GM21717 (cell line): ENCODE measurements around the gene TAF6.

Source experiments
- ATAC-seq: cut with Tn5 transposase; IDR thresholded peaks from one replicate; pipeline ENCODE4 v1.9.1; 2021; ENCODE audit warnings: mild to moderate bottlenecking, moderate library complexity; ENCODE audit not compliant: unreplicated experiment

Gene TAF6

DNA sequence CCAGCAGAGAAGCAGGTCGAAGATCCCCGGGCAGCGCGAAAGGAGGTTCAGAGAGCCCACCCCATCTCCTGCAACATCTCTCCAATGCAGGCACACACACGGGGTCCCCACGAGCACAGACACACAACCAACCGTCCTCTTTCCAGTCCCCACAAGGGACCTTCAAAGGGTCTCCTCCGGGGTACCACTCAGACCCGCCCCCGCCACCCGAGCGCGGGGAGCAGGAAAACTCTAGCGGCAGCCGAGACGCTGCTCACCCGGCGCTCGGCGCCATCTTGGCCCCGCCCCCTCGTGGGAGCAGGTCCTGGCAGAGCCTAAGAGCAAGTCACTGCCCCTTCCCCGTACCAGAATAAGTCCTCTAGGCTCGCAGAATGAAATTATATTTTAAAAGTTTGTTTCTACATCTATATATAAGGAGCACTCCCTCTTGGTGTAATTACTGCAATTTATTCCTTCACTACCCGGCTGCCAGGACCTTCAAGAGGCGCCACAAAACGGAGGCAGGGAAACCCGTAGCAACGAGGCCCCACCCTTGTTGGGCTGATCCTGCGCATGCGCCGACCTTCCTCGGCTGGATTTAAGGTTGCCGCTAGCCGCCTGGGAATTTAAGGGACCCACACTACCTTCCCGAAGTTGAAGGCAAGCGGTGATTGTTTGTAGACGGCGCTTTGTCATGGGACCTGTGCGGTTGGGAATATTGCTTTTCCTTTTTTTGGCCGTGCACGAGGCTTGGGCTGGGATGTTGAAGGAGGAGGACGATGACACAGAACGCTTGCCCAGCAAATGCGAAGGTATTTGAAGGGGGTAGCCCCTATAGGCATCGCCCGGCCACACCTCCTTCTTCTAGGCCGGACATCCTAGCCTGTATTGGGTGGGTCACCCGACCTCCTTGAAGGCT is at the start of gene TAF6, which contains the start of gene CNPY4:
TAF6 (minus strand) TSS at position 287 of the 898 bp plus-strand sequence. CDS start 5,149 bp downstream, outside the sequence.
CNPY4 (plus strand) TSS at position 563 of the 898 bp plus-strand sequence; CDS start at position 674, 111 bp downstream.
- ATAC-seq = peak; percentile 65

DNA sequence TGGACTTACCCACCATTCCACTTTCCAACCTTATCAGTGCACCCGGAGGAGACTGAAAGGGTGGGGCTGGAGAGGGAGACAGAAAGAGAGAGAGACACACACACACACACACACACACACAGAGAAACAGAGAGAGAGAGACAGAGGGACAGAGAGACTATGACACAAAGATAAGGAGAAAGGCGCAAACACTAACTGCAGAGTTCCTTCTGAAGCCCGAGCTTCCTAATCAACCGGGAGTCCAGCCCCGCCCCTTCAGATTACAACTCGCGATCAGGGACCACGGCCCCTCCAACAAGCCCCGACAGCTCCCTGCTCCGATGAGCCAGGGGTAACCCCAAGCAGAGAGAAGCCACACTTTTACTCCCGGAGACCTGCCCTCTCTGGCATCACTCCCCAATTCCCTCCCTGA is 48.8 kb upstream of the TAF6 start:
- ATAC-seq = no peak

DNA sequence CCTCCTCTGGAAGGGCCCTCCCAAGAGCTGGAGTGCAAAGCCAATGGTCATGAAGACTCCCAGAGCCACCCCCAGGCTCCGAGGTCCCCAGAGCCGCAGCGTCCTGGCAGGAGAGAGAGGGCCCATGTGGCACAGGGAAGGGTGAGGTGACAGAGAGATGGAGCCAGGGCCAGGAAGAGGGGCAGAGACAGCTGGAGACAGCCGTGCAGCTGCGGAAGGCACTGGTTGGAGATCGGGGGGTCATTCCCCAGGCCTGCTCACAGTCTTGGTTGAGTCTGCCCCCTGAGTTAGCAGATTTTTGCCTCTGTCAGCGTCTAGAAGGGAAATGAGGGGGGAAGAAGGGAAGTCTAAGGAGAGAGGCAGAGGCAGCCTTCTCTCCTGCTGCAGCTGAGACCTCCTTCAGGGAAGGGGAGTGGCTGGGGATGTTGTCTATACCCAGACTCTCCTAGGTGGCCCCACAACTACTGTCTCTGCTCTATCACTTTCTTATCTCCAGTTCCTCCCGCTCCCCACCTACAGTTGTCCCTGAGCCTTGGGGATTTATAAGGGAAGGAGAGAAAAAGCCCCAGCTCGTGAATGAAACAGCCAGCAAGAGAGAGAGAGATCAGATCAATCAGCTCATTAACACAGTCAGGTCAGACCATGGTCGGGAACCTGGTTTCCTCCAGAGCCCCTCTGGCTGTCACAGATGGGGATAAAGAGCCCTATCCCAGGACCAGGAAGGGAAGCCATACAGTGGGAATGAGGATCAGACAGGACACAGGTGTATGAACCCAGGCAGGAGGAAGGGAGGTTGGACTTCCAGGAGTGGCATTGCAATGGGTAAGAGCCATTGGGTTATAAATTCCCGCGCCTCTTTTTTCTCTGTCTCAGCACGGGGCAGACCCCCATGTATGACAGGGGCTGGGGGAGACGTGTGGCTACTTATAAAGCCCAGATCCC is 48.1 kb upstream of the TAF6 start:
- no peak for ATAC-seq

DNA sequence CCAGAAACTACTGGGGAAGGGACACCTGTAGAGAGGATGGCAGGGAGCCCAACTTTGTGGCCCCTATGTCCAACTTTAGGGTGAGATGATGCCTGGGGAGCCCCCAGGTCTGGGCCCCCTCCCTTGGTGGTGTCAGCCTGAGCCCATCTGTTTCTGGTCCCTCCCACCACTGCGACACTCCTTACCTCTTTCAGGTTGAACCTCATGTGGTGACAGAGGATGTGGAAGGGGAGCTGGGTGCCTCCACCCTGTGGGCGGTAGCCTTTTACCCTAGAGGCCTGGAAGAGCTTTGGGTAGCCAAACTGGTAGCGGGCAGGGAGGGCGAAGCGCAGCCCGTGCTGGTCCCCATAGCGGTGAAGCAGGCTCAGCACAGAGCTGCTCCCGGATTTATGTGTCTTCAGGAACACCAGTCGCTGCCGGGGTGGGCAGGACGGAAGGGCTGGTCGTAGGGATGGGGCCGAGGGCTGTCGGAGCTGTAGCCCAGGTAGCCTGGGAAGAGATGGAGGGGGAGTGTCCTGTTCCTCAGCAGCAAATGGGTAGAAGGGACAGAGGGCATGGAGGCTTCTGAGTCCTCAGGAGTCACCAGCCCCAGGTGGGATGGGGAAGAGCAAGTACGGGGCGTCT is 47.3 kb upstream of the TAF6 start:
- no peak for ATAC-seq

DNA sequence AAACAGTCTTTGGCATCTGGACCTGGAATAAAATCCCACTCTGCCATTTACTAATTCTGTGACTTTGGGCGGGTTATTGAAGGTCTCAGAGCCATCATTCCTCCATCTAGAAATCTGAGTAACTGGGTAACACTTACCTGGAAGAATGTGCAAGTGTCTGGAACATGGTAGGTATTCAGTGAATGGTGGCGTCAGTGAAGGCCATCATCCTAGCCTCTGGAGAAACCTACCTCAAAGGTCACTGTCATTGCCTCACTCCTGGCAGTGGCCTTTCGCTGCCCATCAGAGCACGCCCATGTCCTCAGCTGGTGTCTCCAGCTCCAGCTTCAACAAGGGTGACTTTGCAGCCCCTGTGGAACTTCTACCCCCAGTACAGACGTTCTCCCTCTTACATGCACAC is 44.7 kb upstream of the TAF6 start:
- ATAC-seq = no peak

DNA sequence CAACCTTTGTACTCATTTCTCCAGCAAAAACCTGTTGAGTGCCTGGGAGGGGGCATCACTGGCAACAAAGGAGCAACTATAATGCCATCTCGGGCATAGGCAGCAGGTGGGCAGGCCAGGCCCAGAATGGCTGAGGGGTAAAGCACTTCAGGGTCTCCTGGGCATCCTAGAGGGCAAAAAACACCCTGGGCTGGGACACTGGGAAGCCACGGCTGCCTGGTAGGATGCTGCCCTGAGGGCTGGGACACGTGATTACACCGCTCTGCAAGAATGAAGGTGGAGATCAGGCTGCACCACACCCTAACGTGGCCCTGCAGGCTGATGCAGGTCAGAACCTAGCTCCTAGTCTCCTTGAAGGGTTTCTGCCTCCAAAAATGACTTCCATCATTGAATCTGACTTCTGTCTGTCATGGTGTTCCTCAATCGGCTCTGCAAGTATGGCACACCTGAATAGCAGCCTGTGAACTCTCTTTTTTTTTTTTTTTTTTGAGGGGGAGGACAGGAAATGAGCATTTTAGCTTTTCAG is 43.9 kb upstream of the TAF6 start:
- no peak for ATAC-seq

DNA sequence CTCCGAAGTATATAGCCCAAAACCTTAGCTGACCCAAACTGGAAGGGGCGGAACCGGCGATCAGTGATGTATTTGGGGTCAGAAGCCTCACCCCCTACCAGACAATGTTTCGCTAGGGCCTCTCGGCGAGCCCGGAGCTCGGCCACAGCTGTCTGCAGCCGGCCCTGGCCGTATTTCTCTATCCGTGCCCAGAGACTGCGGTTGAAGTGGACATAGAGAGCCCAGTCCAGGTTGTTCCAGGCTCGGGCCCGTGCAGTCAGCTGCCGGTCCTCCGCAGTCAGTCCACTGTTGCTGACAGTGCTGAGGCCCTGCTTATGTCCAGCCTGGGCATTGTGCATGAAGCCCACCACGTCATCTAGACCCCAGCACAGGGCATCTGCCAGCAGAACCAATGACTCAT is 40.9 kb upstream of the TAF6 start:
- no peak for ATAC-seq

DNA sequence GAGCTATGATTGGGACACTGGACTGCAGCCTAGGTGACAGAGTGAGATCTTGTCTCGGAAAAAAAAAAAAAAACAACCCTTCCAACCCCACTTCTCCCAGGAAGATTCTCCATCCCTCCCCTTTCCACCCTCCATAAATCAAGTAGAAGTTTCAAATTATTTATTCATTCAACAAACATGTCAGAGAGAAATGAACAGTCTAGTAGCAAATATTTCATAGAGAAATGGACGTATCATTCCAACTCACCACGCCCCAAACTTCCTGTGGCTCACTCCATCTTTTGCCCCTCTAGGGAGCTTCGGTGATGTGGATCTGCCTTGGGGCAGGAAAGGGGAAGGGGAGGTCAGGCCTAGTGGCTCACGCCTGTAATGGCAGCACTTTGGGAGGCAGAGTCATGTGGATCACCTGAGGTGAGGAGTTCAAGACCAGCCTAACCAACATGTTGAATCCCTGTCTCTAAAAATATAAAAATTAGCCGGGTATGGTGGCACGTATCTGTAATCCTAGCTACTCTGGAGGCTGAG is 40.0 kb upstream of the TAF6 start:
- no peak for ATAC-seq

DNA sequence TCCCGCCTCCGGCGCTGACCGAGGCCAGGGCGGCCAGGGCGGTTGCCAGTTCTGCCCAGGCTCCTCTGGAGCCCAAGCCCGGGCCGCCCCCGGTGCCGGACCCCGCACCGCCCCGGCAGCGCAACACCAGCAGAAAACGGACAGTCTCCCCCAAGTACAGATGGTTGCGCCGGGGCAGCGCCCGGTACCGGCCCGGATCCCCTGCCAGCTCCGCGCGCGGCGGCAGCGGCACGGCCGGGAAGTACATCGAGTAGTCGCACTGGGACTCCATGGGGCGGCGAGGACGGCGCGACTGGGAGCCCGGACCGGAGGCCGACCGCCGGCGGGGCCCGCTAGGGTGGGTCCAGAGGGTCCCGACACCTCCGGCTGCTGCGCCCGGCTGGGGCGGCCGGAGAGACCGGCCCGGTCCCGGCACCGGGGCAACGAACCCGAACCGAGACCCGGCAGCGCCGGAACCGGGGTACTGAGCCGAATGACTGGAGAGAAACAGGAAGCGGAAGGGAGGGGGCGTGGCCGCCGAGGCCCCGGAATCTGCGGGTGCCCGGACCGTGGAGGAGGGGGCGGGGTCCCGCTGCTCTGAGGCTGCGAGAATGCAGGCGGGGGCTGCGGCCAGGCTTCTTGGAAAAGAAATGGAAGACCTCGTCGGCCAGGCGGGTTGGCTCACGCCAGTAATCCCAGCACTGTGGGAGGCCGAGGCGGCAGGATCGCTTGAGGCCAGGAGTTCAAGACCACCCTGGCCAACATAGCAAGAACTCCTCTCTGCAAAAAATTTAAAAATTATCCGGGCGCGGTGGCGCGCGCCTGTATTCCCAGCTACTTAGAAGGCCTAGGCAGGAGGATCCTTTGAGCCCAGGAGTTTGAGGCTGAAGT is 39.3 kb upstream of the TAF6 start, which contains the start of gene TRAPPC14:
TRAPPC14 (minus strand) TSS at position 495 of the 870 bp plus-strand sequence; CDS start at position 271, 224 bp downstream.
- ATAC-seq = no peak

DNA sequence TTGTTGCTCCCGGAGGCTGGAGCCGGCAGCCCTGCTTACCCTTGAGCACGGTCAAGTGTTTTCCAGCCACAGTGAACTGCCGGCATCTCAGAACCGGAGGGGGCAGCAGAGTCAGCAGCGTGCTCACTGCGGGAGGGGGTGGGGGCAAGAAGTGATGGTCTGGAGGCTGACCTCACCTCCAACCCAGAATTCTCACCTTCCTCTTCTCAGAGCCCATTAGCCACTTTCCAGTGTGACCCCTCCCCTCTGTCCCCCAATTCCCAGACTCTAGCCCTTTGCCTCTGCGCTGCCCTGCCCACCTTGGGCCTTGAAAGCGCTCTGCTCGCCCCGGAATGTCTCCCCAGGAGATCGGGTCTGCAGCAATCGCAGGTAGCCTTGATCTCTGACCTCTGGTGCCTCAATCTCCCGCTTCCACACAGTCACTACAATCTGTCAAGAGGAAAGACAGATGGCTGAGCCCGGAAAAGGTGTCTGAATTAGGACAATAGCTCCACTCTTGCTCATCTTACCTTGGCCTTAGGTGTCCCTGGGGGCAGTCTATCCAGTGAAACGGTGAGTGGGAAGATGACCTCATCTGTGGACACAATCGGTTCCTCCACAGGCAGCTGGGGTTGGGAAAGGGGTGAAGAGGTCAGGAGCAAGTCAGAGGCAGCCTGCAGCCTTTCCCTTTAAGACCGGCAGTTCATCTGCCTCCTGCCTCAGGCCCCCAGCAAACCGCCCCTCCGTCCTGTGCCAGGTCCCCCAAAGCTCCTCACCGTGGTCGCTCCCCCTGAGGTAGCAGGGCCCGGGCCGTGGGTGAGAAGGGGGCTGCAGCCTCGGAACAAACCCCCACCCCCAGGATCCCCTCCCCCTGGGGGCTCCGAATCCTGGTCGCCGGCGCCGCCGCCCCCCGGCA is 38.4 kb upstream of the TAF6 start:
- ATAC-seq = no peak

DNA sequence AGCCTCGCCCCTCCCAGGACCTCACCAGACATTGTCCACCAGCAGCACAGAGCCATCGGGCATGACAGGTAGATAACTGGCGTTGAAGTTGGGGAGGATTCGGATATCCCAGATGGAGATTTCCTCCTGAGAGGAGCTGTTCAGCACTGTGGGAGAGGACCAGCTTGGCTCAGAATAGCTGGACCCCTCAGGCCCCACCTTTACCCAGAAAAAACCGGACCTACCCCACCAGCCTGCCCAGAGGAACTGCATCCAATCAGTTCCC is 37.8 kb upstream of the TAF6 start:
- no peak for ATAC-seq

DNA sequence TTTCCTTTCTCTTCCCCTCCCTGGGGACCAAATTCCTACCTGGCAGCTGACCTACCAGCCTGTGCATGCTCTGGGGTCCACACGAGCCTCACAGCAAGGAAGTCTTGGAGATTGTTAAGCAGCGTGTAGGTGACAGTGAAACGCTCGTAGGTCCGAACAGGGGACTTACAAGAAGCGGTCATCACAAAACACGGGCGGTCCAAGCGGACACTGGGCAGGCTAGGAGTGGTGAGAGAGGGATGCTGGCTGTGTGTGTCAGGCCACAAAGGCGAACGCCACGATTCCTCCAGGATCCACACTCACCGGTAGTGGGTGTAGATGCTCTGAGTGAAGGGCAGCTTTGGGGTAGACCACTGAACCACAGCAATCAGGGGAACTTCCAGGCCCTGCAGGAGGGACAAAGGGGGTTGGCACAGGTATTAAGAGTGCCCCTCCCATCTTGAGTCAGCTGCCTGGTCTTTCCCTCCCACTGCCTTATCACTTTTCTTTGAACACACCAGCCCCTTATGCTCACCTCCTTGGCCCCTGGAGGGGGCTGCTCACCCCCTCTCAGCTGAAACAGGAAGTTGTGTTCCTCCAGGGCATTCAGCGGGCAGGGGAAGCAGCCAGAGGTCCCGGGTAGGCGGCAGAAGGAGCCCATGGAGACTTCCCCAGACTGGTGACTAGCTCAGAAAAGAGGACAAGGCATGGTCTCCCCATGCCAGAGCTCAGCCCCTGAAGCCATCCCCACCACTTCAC is 37.3 kb upstream of the TAF6 start:
- ATAC-seq = no peak

DNA sequence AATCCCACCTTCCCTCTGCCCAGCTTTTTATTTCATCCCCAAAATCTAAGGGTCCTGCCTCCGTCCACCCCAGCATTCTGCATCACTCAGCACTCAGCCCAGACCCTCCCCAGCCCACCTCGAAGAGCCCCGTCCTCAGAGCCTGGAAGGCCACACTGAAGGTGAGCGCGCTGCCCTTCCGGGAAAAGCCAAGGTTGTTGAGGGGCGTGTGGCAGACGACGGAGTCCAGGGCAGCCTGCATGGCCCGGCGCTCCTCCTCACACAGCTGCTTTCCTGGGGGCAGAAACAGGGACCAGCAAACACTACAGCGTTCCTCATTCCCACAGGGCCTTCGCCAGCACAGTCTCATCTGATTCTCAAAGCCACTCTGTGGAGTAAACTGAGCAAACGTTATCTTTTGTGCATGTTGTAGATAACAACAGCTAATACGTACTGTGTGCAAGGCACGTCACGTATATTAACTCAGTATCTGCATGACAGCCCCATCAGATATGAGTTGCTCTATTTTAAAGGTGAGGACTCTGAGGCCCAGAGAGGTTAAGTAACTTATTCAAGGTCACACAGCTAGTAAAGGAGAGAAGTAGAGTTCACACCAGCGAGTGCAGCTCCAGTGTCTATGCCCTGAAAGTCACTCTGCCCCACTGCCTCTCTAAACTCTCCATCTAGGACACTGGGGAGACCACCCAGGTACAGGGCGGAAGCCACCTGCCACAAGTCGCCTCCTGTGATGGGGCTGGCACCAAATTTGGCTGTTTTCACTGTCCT is 36.6 kb upstream of the TAF6 start:
- no peak for ATAC-seq

DNA sequence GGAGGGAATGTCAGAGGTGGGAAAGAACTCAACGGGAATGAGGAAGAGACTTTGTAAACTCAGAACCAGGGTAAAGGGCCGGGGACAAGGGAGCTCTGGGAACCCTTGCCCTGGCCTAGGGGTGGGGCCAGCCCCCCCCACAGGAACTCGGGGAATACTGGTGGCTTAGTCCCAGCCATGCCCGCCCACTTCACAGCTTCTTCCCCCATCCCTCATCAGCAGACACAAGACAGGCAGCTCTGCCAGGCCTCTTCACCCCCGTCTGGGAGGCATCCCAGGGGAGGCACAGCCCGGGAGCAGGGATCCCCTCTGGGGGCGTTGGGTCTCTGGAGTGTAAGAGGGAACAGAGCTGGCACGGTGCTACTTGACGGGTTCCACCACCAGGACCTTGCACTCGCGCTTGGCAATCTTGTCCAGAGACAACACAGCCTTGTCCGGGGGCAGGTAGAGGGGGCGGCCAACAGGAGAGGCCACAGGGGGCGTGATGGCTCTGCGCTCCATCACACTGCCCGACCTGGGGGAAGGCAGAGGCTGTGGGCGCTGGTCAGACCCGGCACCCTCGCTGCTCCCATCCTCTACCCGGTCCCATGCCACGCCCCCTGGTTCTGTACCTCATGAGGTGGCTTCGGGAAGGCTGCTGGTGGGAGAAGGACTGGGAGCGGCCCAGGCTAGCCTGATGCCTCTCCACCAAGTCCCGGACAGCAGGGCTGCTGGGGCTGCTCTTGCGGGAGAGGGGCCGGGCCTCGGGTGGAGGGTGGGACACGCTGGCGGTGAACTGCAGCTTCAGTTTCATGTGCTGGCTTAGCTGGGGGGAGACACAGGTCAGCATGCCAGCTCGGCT is 35.7 kb upstream of the TAF6 start:
- no peak for ATAC-seq

DNA sequence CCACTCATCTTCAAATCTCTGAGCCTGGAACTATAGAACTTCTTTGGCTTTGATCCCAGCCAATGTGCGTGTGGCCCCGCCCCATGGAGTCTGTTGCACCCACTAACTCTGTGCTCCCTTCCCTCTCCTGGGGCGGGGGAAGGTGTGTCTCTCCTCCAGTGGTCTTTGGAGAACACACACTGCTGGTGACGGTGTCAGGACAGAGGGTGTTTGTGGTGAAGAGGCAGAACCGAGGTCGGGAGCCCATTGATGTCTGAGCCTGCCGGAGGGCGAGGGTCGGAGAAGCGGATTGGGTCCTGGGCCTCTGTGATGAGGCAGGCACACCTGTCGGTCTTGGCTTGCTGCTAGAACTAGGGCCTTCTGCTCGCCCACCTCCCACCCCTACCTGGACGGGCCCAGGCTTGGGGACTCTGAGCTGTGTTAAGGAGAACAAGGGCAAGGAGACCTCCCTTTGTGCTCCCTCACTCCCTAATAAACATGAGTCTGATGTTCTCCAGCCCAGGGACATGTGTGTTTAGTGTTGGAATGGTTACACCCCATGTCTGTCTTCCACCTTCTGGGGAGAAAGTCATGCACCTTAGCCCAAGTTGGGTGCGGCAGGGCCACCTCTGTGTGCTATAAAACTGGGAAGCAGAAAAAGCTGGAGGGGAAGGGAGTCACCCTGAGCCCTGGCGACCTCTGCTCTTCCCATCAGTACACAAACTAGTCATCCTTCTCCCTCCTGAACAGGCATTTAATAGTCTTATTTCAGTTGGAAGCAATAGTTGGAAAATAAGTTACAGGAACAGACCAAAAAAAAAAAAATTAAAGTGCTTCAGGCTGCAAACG is 34.8 kb upstream of the TAF6 start:
- no peak for ATAC-seq
